MM.1S (cell line): ENCODE measurements around the gene TPCN2.

Experiments used
- DNase-seq: peaks from one replicate; pipeline ENCODE4 v3.0.0-alpha.2; 2015
- H2AFZ ChIP-seq: fragments of 300-600 bp; sonication (generic); 2 replicates; pipeline ENCODE4 v1.6.0; 2016; ENCODE audit warnings: antibody characterized with exemption, low read length
- H3F3A ChIP-seq: fragments of 300-600 bp; sonication (generic); 2 replicates; pipeline ENCODE4 v1.6.1; 2016; ENCODE audit warnings: mild to moderate bottlenecking, antibody characterized with exemption, low read length, moderate library complexity, mixed read lengths; ENCODE audit not compliant: insufficient read depth
- H3K27ac ChIP-seq: fragments of 300-600 bp; sonication (generic); 2 replicates; pipeline ENCODE4 v1.5.1; 2016; ENCODE audit warnings: mild to moderate bottlenecking, low read length
- H3K27me3 ChIP-seq: fragments of 300-600 bp; sonication (generic); replicated peaks from 2 replicates; pipeline ENCODE4 v1.6.0; 2016; ENCODE audit warnings: low read length; ENCODE audit not compliant: insufficient read depth
- H3K36me3 ChIP-seq: fragments of 300-600 bp; sonication (generic); replicated peaks from 2 replicates; pipeline ENCODE4 v1.6.1; 2016; ENCODE audit warnings: mild to moderate bottlenecking, low read length, mixed read lengths; ENCODE audit not compliant: insufficient read depth
- H3K4me1 ChIP-seq: fragments of 300-600 bp; sonication (generic); 2 replicates; pipeline ENCODE4 v1.6.1; 2016; ENCODE audit warnings: low read length, mixed read lengths
- H3K4me2 ChIP-seq: fragments of 300-600 bp; sonication (generic); 2 replicates; pipeline ENCODE4 v1.6.0; 2016; ENCODE audit warnings: low read depth, low read length
- H3K4me3 ChIP-seq: fragments of 300-600 bp; sonication (generic); 2 replicates; pipeline ENCODE4 v1.5.1; 2016; ENCODE audit warnings: low read length, mixed read lengths
- H3K79me2 ChIP-seq: fragments of 300-600 bp; sonication (generic); 2 replicates; pipeline ENCODE4 v1.6.1; 2016; ENCODE audit warnings: mixed run types, low read length, mixed read lengths
- H3K9ac ChIP-seq: fragments of 300-600 bp; sonication (generic); 2 replicates; pipeline ENCODE4 v1.6.1; 2016; ENCODE audit warnings: low read length, mixed read lengths
- H3K9me2 ChIP-seq: fragments of 300-600 bp; sonication (generic); replicated peaks from 2 replicates; pipeline ENCODE4 v1.6.1; 2016; ENCODE audit warnings: mild to moderate bottlenecking, low read length, mixed read lengths; ENCODE audit not compliant: insufficient read depth
- H3K9me3 ChIP-seq: fragments of 300-600 bp; sonication (generic); replicated peaks from 2 replicates; pipeline ENCODE4 v1.6.1; 2016; ENCODE audit warnings: mild to moderate bottlenecking, low read length, mixed read lengths; ENCODE audit not compliant: insufficient read depth
- H4K20me1 ChIP-seq: fragments of 300-600 bp; sonication (generic); 2 replicates; pipeline ENCODE4 v1.6.1; 2016; ENCODE audit warnings: mild to moderate bottlenecking, low read length, moderate library complexity, mixed read lengths; ENCODE audit not compliant: insufficient read depth
- CTCF ChIP-seq: fragments of 300-600 bp; sonication (generic); IDR thresholded peaks from 2 replicates; pipeline ENCODE4 v1.5.1; 2016; ENCODE audit warnings: antibody characterized with exemption, low read length, mixed read lengths
- EZH2 ChIP-seq: fragments of 300-600 bp; sonication (generic); optimal IDR thresholded peaks from 2 replicates; pipeline ENCODE3; 2017; ENCODE audit warnings: low read depth, mild to moderate bottlenecking, antibody characterized with exemption, low read length, mixed read lengths
- EZH2phosphoT487 ChIP-seq: fragments of 300-600 bp; sonication (generic); IDR thresholded peaks from 2 replicates; pipeline ENCODE4 v1.6.1; 2018; ENCODE audit warnings: antibody characterized with exemption, low read length

Gene TPCN2

DNA sequence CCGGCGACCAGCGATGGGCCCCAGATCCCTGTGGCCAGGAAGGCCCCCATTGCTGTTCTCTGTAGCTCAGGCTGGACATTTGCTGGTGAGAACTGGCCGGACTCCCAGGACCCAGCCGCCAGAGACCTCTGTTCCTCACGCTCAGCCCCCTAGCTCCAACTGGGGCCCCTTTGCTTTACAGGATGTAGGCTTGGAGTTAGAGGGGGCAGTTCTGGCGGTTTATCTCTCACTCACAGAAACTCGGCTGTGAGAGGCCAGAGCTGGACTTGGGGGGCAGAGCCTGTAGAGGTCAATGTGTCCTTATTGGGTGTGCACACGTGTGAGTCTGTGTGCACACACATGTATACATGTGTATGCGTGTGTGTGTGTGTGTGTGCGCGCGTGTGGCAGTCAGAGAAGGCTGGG is 107.5 kb downstream of the TPCN2 start:
- no peaks in the 10 kb centered on the region for H3K9me2 ChIP-seq
- no peak overlapping the region for H3K27ac ChIP-seq
- no peak overlapping the region for H3K4me2 ChIP-seq
- TF ChIP-seq CTCF (no peak), EZH2 (no peak), EZH2phosphoT487 (no peak)
- H3K4me3 ChIP-seq: no peak overlapping the region
- H3K9ac ChIP-seq: no peak overlapping the region
- H3K9me3 ChIP-seq: no peaks in the 10 kb centered on the region
- no peaks in the 10 kb centered on the region for H3F3A ChIP-seq
- no peak overlapping the region for H2AFZ ChIP-seq
- H3K79me2 ChIP-seq: no peaks in the 10 kb centered on the region
- no peaks in the 10 kb centered on the region for H3K36me3 ChIP-seq
- H4K20me1 ChIP-seq: no peaks in the 10 kb centered on the region
- DNase-seq: no peak
- H3K4me1 ChIP-seq: no peaks in the 10 kb centered on the region
- H3K27me3 ChIP-seq: peaks cover 70% of the 10 kb centered on the region

DNA sequence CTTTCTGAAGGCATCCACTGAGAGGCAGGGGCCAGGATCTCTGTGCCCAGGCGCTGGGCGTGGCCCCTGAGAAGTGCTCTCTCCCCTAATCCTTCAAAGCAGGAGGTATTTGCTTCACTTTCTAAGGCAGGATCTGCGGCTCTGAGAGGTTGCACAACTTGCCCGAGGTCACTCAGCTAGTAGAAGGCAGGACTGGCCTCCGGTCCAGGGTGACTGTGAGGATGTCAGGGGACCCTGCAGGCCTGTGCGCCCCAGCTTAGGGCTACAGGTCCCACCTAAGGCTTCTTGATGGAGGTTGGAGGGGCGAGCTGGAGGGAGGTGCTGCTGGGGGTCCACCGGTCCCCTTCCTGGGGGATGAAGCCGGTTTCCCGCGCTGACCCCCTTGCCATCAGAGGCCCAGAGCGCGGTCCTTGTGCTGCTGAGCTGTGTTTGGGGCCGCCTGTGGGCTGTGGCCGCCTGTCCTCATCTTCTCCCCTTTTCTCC is 108.0 kb downstream of the TPCN2 start:
- TF ChIP-seq EZH2: no peak
- TF ChIP-seq CTCF: no peak
- TF ChIP-seq EZH2phosphoT487: no peak

GRCh38 chr11:69157156-69157821 is 108.6 kb downstream of the TPCN2 start:
- H3K9me2 ChIP-seq: no peaks in the 10 kb centered on the region

More for the DNA sequence above, 108.0 kb downstream of the TPCN2 start:
- H3K36me3 ChIP-seq: no peaks in the 10 kb centered on the region
- DNase-seq: no peak
- no peak overlapping the region for H3K27ac ChIP-seq
- no peaks in the 10 kb centered on the region for H3K79me2 ChIP-seq
- no peaks in the 10 kb centered on the region for H4K20me1 ChIP-seq
- H2AFZ ChIP-seq: no peak overlapping the region
- H3K9me2 ChIP-seq: no peaks in the 10 kb centered on the region
- H3K9me3 ChIP-seq: no peaks in the 10 kb centered on the region
- H3K4me3 ChIP-seq: no peak overlapping the region
- H3K4me2 ChIP-seq: no peak overlapping the region
- H3K27me3 ChIP-seq: peaks cover 65% of the 10 kb centered on the region
- H3K9ac ChIP-seq: no peak overlapping the region
- no peaks in the 10 kb centered on the region for H3K4me1 ChIP-seq
- no peaks in the 10 kb centered on the region for H3F3A ChIP-seq

More at GRCh38 chr11:69157156-69157821, 108.6 kb downstream of the TPCN2 start:
- Histone ChIP-seq H3K27me3 (peaks cover 60% of the 10 kb centered on the region), H3K36me3 (no peaks in the 10 kb centered on the region), H3K27ac (no peak overlapping the region), H3K9me3 (no peaks in the 10 kb centered on the region), H3K9ac (no peak overlapping the region), H2AFZ (no peak overlapping the region), H3K4me2 (0 out of 2 replicates have a peak overlapping the region, but pooled peaks have one; percentile 1), H4K20me1 (no peaks in the 10 kb centered on the region), H3K79me2 (no peaks in the 10 kb centered on the region), H3K4me3 (no peak overlapping the region), H3F3A (no peaks in the 10 kb centered on the region), H3K4me1 (no peaks in the 10 kb centered on the region)
- no peak for TF ChIP-seq EZH2phosphoT487
- no peak for TF ChIP-seq EZH2
- TF ChIP-seq CTCF: no peak
- no peak for DNase-seq
